IMR-90 (cell line): ENCODE data around the gene PNRC2. TPM values are rescaled to one million over a fixed set of nuclear protein-coding genes. Genes with fewer than 3 reads are reported as not detected.

Source experiments
- ATAC-seq: fragments of 200-7000 bp; cut with Tn5 transposase; 2 replicates; pipeline ENCODE4 v1.9.1; 2020; ENCODE audit warnings: low read depth, mild to moderate bottlenecking, moderate library complexity
- BruUV-seq: library from RNA; stranded (reverse); fragments of 400-500 nt; replicated peaks from 2 replicates; lab custom pipeline; 2021; lab: Mats Ljungman, UMichigan
- CTCF ChIA-PET: fragments of 300-600 bp; formaldehyde crosslinking; extraction: SDS; loops from one replicate; lab custom pipeline; 2021; ENCODE audit warnings: antibody characterized with exemption; lab: Yijun Ruan, JAX
- POLR2A ChIA-PET: fragments of 300-600 bp; sonication (Branson Sonifier 250); formaldehyde crosslinking; loops from one replicate; lab custom pipeline; 2022; ENCODE audit warnings: antibody characterized with exemption; ENCODE audit not compliant: unreplicated experiment; lab: Charles Lee
- DNase-seq: peaks from one replicate; pipeline ENCODE4 v3.0.0; 2013
- H2AFZ ChIP-seq: replicated peaks from 2 replicates; pipeline ENCODE3; 2013; ENCODE audit warnings: low read length, mild to moderate bottlenecking; ENCODE audit not compliant: poor library complexity
- H2AK5ac ChIP-seq: 2 replicates; pipeline ENCODE4 v1.6.1; 2013; ENCODE audit warnings: low read depth, low read length, inconsistent platforms
- H2AK9ac ChIP-seq: replicated peaks from 2 replicates; pipeline ENCODE3; 2013; ENCODE audit warnings: mild to moderate bottlenecking, low read depth, low read length, moderate library complexity; ENCODE audit not compliant: poor library complexity
- H2BK120ac ChIP-seq: 2 replicates; pipeline ENCODE4 v1.6.1; 2013; ENCODE audit warnings: low read depth, low read length, inconsistent platforms
- H2BK15ac ChIP-seq: 3 replicates; pipeline ENCODE4 v1.6.1; 2013; ENCODE audit warnings: low read depth, low read length, inconsistent platforms
- H2BK20ac ChIP-seq: 2 replicates; pipeline ENCODE4 v1.6.1; 2013; ENCODE audit warnings: low read depth, mild to moderate bottlenecking, inconsistent platforms, low read length, moderate library complexity
- H2BK5ac ChIP-seq: 2 replicates; pipeline ENCODE4 v1.6.1; 2013; ENCODE audit warnings: mild to moderate bottlenecking, low read depth, low read length, inconsistent platforms; ENCODE audit not compliant: poor library complexity, severe bottlenecking
- H3K14ac ChIP-seq: replicated peaks from 2 replicates; pipeline ENCODE4 v1.6.1; 2013; ENCODE audit warnings: low read depth, low read length, inconsistent platforms
- H3K18ac ChIP-seq: 2 replicates; pipeline ENCODE4 v1.6.1; 2013; ENCODE audit warnings: low read depth, low read length, control low read depth
- H3K23ac ChIP-seq: 2 replicates; pipeline ENCODE4 v1.6.1; 2013; ENCODE audit warnings: low read depth, low read length, inconsistent platforms
- H3K27ac ChIP-seq: 2 replicates; pipeline ENCODE4 v1.5.1; 2013; ENCODE audit warnings: mild to moderate bottlenecking, control low read depth, low read length; ENCODE audit not compliant: insufficient read depth
- H3K27me3 ChIP-seq: 2 replicates; pipeline ENCODE4 v1.6.1; 2013; ENCODE audit warnings: low read length; ENCODE audit not compliant: control insufficient read depth, insufficient read depth
- H3K36me3 ChIP-seq: 2 replicates; pipeline ENCODE4 v1.6.1; 2013; ENCODE audit warnings: low read length, mixed read lengths; ENCODE audit not compliant: control insufficient read depth, insufficient read depth
- H3K4ac ChIP-seq: 2 replicates; pipeline ENCODE4 v1.6.1; 2013; ENCODE audit warnings: low read depth, low read length, inconsistent platforms
- H3K4me1 ChIP-seq: 2 replicates; pipeline ENCODE4 v1.6.1; 2013; ENCODE audit warnings: low read length, mixed read lengths; ENCODE audit not compliant: control insufficient read depth, insufficient read depth
- H3K4me2 ChIP-seq: 2 replicates; pipeline ENCODE4 v1.6.1; 2013; ENCODE audit warnings: low read depth, mild to moderate bottlenecking, control low read depth, low read length, moderate library complexity
- H3K4me3 ChIP-seq: 2 replicates; pipeline ENCODE4 v1.5.1; 2013; ENCODE audit warnings: low read depth, mild to moderate bottlenecking, control low read depth, low read length, moderate library complexity; ENCODE audit not compliant: insufficient read depth
- H3K56ac ChIP-seq: 2 replicates; pipeline ENCODE4 v1.6.1; 2013; ENCODE audit warnings: low read length, inconsistent platforms; ENCODE audit not compliant: insufficient read depth; ENCODE audit errors: extremely low read depth
- H3K79me1 ChIP-seq, 2 experiments: 2 replicates each; pipeline ENCODE4 v1.6.1; 2013; ENCODE audit warnings: low read length in 2 of 2, inconsistent platforms in 1 of 2, low read depth in 1 of 2
- H3K9ac ChIP-seq: 2 replicates; pipeline ENCODE4 v1.6.1; 2013; ENCODE audit warnings: low read depth, low read length, control low read depth
- H3K9me1 ChIP-seq: 2 replicates; pipeline ENCODE4 v1.6.1; 2013; ENCODE audit warnings: low read length, inconsistent platforms; ENCODE audit not compliant: insufficient read depth
- H3K9me3 ChIP-seq: 2 replicates; pipeline ENCODE4 v1.6.1; 2013; ENCODE audit warnings: low read length; ENCODE audit not compliant: control insufficient read depth, insufficient read depth
- H4K20me1 ChIP-seq: 2 replicates; pipeline ENCODE4 v1.6.1; 2013; ENCODE audit warnings: low read length, inconsistent platforms; ENCODE audit not compliant: insufficient read depth
- H4K5ac ChIP-seq: 2 replicates; pipeline ENCODE4 v1.6.1; 2013; ENCODE audit warnings: mild to moderate bottlenecking, low read depth, low read length, control low read depth
- H4K8ac ChIP-seq, 2 experiments: 2 replicates each; pipeline ENCODE4 v1.6.1; 2013; ENCODE audit warnings: low read depth in 2 of 2, low read length in 2 of 2, control low read depth in 1 of 2, inconsistent platforms in 1 of 2
- H4K91ac ChIP-seq: 2 replicates; pipeline ENCODE4 v1.6.1; 2013; ENCODE audit warnings: low read depth, low read length, inconsistent platforms; ENCODE audit not compliant: insufficient read depth
- CHD1 ChIP-seq: IDR thresholded peaks from 2 replicates; pipeline ENCODE4 v1.6.1; 2012; ENCODE audit warnings: low read depth, low read length, improper control_type of control experiment
- CTCF ChIP-seq: conservative IDR thresholded peaks from 2 replicates; pipeline ENCODE4 v1.5.1; 2012; ENCODE audit warnings: mild to moderate bottlenecking, low read depth, low read length, improper control_type of control experiment
- MAFK ChIP-seq: IDR thresholded peaks from 2 replicates; pipeline ENCODE4 v1.6.1; 2012; ENCODE audit warnings: low read depth, low read length, improper control_type of control experiment
- MXI1 ChIP-seq: IDR thresholded peaks from 2 replicates; pipeline ENCODE4 v1.6.1; 2012; ENCODE audit warnings: low read depth, mild to moderate bottlenecking, low read length, moderate library complexity, borderline replicate concordance
- RCOR1 ChIP-seq: IDR thresholded peaks from 2 replicates; pipeline ENCODE4 v1.6.1; 2012; ENCODE audit warnings: mild to moderate bottlenecking, low read length, improper control_type of control experiment; ENCODE audit not compliant: insufficient replicate concordance
- WGBS, 2 experiments: methylation state at CpG; one replicate each; pipeline versions ENCODE4 v1.1.5 to v1.1.7; 2013; ENCODE audit warnings: missing lambda C conversion rate in 2 of 2; ENCODE audit not compliant: insufficient read length in 1 of 2; ENCODE audit errors: extremely low coverage in 2 of 2; 5-methylcytosine and 5-hydroxymethylcytosine counted together
- dilution Hi-C: fragments of 300-500 bp; cut with HindIII; formaldehyde crosslinking; loops from one replicate; pipeline ENCODE4 v1.14.3; 2018; ENCODE audit warnings: low sequenced_read_pairs; ENCODE audit not compliant: unreplicated experiment
- in situ Hi-C: fragments of 300-500 bp; cut with MboI; formaldehyde crosslinking; loops from 3 replicates; pipeline ENCODE4 v1.14.3; 2019; ENCODE audit warnings: low sequenced_read_pairs, inconsistent platforms, mixed read lengths
- intact Hi-C: fragments of 100-400 bp; cut with micrococcal nuclease; formaldehyde crosslinking; loops from 2 replicates; pipeline ENCODE4 v1.10.0; 2022
- polyA plus RNA-seq, 3 experiments: library from polyadenylated mRNA; depleted of rRNA; stranded (reverse); fragments of >200 nt; gene quantifications; 2 replicates each; pipeline ENCODE4 v1.2.3, GENCODE V29; 2012; ENCODE audit warnings: low replicate concordance in 1 of 3
- total RNA-seq: library from RNA; depleted of rRNA; stranded (reverse); fragments of >200 nt; gene quantifications from 2 replicates; pipeline ENCODE4 v1.2.3, GENCODE V29; 2012

The PNRC2 gene
- total and polyA plus RNA-seq, 2 of the 4 experiments (the other 2 are of a cell fraction), result 50.6 to 76.0 TPM

DNA sequence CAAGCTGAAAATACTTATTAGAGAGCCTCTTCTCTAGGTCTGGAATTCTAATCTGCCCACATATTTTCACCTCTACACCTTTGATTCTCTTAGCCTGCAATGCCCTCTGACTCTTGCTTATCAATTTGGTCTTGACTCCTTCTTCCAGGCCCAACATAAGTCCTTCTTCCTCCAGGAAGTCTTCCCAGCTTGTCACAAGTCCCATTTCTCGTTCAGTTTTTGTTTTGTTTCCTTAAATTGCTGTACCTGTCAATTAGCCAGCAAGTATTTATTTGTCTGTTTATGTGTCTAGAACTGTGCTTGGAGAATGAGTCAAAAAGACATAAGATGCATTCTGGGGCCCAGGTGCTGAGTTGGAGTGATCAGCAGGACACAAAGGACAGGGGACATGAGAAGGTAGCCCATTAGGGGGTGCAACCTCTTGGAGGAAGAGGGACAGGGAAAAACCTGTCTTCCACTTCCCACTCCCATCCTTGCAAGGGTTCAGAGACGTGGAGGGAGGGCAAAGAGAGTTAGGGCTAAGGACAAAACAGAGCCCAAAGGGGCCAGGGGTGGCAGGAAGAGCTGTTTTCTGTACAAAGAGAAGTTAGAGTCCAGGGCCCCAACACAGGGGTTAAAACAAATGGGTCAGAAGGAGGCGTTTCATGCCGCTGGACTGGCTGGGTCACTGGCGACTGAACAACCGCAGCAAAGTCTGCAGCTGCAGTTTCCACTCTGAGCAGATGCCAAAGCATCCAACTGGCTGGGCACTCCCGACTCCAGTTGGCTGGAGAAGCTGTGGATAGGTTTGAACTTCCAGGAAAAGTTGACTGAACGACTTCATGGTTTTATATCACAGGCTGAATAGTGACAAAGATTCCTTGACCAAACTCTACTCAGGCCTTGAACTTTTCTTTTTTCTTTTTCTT lies 35.8 kb upstream of the PNRC2 start:
- Histone ChIP-seq H4K5ac (no peak overlapping the region), H4K20me1 (no peaks in the 10 kb centered on the region), H3K56ac (no peak overlapping the region), H3K9ac (no peak overlapping the region), H3K4me1 (peaks cover 2% of the 10 kb centered on the region; the same call in 1 of the 2 replicates), H3K9me3 (no peaks in the 10 kb centered on the region), H3K4me2 (no peak overlapping the region), H2AK5ac (no peak overlapping the region), H3K36me3 (no peaks in the 10 kb centered on the region), H3K27ac (no peak overlapping the region), H2AK9ac (no peak overlapping the region), H4K8ac (no peak overlapping the region), H3K14ac (no peak overlapping the region), H2BK120ac (no peak overlapping the region), H3K9me1 (no peaks in the 10 kb centered on the region), H3K79me1 (no peaks in the 10 kb centered on the region), H2BK5ac (no peak overlapping the region), H3K27me3 (peaks cover 15% of the 10 kb centered on the region), H3K4ac (no peak overlapping the region), H3K4me3 (no peak overlapping the region), H3K18ac (no peak overlapping the region), H2BK15ac (no peak overlapping the region), H2BK20ac (no peak overlapping the region), H3K23ac (no peak overlapping the region), H4K91ac (no peak overlapping the region), H2AFZ (no peak overlapping the region)
- CTCF ChIA-PET, result no interaction called here
- intact Hi-C loops (no loop called here), in situ Hi-C loops (no loop called here), dilution Hi-C loops (no loop called here)
- no TSS peak for BruUV-seq
- ATAC-seq, result peak; percentile 40
- POLR2A ChIA-PET, result no interaction called here
- TF ChIP-seq MXI1 (no peak), MAFK (no peak), CTCF (no peak), CHD1 (no peak), RCOR1 (no peak)
- no peak for DNase-seq
- no CpG with 5 or more reads among the region's 8 CpGs for WGBS, 2 experiments
